DMS 273 treated with DMSO at 0.1 percent for 48 hours (cell line): ENCODE results near the gene CCDC32.

Experiments used
- DNase-seq: peaks from one replicate; lab custom pipeline; 2025; lab: John Stamatoyannopoulos, UW

The CCDC32 gene

GRCh38 chr15:40565333-40566238, 744 bp upstream of the CCDC32 start:
- no peak for DNase-seq

DNA sequence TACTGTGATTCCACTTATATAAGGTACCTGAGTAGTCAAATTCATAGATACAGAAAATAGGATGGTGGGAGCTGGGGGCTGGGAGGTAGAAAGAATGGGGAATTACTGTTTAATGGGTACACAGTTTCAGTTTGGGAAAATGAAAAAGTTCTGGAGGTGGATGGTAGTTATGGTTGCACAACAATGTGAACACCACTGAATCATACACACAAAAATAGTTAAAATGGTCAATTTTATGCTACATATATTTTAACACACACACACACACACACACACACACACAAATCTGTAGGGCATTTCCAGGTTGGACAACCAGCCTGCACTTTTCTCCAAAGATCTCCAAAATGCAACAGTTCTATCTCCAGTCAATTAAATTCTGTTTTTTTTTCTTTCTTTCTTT, 1.4 kb downstream of the CCDC32 start:
- DNase-seq = no peak

- no peak for DNase-seq
Measured at GRCh38 chr15:40562691-40563090, 2.2 kb downstream of the CCDC32 start.

DNA sequence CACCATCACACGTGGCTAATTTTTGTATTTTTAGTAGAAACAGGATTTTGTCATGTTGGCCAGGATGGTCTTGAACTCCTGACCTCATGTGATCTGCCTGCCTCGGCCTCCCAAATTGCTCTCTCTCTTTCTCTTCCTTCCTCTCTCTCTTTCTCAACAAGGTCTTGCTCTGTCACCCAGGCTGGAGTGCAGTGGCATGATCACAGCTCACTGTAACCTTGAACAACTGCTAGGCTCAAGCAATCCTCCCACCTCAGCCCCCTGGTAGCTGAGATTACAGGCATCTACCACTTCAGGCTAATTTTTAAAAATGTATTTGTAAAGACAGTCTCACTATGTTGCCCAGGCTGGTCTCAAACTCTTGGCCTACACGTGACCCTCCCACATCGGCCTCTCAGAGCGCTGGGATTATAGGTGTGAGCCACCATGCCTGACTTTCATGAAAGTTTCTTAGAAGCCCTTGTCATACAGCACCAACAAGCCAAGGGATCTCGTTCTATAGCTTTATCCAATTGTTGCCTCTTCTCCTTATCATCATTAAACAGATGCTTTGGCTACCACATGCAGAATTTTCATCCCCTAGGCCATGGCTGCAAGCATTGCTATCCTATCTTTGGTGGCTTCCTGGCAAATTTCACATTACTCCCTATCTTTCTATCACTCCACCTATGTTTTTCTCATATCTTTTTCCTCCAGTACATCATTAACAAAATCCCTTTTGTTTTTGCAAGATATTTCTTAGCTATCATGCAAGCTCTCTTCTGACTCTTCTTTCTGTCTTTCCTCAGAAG, 5.7 kb downstream of the CCDC32 start:
- no peak for DNase-seq

DNA sequence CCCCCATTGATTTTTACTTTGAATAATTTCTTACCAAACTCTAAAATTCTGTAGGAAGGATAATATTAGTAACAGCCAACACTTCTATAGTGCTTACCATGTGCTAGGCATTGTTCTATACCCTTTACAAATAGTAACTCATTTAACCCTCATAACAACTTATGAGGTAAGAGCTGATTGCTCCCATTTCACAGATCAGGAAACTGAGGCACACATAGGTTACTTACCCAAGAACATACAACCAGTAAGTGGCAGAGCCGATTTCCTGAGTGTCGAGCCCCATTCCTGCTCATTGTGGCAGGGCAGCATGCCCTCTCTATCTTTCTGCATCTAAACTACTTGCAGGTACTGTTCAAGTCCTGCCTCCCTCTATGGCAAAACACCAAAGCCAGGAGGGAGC, 9.0 kb downstream of the CCDC32 start:
- DNase-seq = no peak

- no peak for DNase-seq
Measured at GRCh38 chr15:40554161-40554525, 10.7 kb downstream of the CCDC32 start.

- no peak for DNase-seq
Measured at GRCh38 chr15:40550341-40551037, 14.4 kb downstream of the CCDC32 start.

GRCh38 chr15:40549894-40550293, 14.9 kb downstream of the CCDC32 start:
- DNase-seq = no peak

DNA sequence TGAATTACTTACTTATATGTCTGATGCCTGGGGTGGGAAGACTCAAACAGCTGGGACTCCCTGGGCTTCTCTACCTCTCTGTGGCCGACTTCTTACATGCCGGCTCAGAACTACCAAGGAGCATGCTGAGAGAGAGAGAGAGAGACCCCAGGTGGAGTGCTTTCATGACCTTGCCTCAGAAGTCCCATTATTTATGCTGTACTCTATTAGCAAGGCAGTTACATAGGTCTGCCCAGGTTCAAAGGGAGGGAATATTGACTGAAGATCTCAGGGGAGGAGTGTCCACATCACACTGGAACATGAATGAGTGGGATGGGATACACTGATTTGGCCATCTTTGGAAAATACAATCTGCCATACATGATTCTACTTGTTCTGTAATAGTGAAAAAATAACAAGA, 16.2 kb downstream of the CCDC32 start:
- no peak for DNase-seq

- DNase-seq = no peak
Measured at GRCh38 chr15:40545457-40545856, 19.4 kb downstream of the CCDC32 start.

GRCh38 chr15:40543631-40544294, 21.1 kb downstream of the CCDC32 start:
- DNase-seq = no peak

DNA sequence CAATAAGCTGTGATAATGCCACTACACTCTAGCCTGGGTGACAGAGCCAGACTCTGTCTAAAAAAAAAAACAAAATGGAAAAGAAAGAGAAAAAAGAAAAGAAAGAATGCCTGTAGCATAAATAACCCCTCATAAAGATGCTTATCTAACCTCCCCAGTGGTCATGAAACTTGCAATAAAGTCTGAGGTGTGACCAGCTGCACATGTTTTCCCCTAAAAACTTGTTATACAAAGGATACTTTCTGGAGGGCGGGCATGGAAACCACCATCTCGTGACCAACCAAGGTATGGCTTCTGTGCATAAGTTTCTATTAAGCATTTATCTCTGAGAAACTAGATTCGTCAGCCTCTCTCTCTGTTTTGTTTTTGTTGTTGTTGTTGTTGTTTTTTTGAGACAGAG, 21.8 kb downstream of the CCDC32 start:
- no peak for DNase-seq

DNA sequence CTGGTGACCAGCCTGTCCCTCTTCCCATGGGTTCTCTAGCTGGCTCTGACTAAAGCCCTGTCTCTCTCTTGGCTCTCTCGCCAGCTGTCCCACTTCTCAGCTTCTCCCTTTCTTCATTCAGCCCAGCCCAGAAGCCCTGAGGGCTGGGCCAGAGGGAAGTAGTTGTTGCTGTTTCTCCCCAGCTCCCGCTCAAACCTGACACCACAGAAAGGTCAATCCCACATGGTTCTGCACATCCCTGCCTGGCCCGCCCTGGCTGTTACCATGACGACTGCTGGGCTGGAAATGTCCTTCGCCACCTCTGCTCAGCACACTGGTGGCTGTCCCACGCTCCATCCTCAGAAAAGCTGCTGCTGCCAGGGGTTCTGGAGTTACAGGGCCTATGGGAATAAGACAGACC, 25.9 kb downstream of the CCDC32 start:
- DNase-seq = no peak

- DNase-seq = no peak
Measured at GRCh38 chr15:40536501-40536900, 28.3 kb downstream of the CCDC32 start.

GRCh38 chr15:40534371-40534770, 30.5 kb downstream of the CCDC32 start:
- DNase-seq = no peak

GRCh38 chr15:40533763-40534364, 31.0 kb downstream of the CCDC32 start:
- no peak for DNase-seq

DNA sequence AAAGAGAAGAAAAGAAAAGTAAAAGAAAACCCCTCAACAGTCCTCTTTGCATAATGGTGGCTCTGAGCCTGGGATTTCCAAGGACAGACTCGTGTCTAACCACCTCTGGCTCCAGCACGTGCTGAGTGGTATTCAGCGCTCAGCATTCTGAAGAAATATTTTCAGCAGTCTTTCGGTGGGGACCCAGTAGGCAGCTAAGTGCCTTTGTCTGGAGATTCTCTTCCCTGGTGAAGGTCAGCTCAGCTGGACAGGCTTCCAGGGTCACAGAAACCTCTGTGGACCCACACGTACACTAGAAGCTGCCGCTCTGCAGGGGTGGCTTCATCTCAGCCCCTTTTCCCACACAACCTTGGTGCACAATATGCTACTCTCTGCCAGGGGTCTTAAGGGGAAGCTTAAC, 36.0 kb downstream of the CCDC32 start:
- no peak for DNase-seq

DNA sequence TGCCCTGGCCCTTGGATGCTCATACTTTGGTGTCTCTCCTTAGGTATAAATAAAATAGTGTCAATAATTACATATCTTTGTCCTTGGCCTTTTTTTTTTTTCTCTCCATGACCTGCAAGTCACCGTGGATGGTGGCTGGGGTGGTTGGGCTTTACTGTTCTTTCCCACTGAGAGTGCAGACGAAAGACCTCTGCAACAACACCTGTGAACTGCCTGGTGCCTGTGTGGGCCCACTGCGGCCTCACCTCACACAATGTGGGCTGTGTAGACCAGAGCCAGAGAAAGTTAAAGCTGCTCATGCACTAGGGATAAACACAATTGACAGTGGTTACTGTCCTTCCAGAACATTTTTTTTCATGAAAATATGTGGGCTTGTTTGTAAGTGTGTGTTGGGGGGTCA, 39.0 kb downstream of the CCDC32 start:
- DNase-seq = no peak

GRCh38 chr15:40523611-40524010, 41.2 kb downstream of the CCDC32 start:
- DNase-seq = no peak

GRCh38 chr15:40516322-40516721, 48.5 kb downstream of the CCDC32 start:
- DNase-seq = no peak

DNA sequence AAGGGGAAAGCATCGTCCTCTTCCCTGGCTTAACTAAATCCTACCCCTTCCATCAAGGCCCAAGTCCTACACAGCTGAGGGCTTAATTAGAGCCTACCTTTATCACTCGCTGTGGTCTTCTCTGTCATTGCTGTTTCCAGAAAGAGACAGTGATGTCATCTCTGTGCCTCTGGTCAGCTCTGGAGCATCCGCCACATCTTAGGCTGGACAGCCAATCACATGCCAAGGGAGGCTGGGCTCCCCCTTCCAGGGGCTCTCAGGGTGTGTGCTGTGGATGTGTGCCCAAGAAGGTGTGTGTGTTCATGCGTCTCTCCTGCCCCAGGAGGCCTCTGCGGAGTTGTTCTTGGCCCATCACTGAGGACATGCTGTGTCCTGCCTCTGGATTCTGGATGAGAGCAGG, 51.2 kb downstream of the CCDC32 start:
- no peak for DNase-seq

DNA sequence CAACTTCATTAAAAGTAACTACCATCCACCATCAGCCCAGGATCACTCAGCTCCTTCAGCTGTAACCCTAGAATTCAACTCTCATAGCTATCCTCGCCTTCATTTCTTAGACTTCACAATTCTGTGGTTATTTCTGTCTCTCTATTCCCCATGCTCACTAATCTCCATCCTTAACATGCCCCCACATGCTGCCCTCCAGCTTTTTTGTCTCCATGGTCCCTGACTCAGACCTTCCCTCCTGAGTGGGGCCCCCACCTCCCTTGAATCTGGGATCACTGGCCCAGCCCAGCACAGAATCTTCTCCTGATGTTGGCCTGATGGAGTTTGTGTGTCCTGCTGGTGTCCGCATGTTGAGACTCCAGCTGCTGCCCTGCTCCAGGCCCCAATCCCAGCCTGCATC, 52.4 kb downstream of the CCDC32 start:
- DNase-seq = no peak
